ENCODE results near the gene ZNF385B.

ZNF385B gene

GRCh38 chr2:179432751-179433150, 428.7 kb downstream of the ZNF385B start:
- H3K4me3 ChIP-seq (ENCODE audit: low read length), result no peak overlapping the region
- TF ChIP-seq, protein P1, sequence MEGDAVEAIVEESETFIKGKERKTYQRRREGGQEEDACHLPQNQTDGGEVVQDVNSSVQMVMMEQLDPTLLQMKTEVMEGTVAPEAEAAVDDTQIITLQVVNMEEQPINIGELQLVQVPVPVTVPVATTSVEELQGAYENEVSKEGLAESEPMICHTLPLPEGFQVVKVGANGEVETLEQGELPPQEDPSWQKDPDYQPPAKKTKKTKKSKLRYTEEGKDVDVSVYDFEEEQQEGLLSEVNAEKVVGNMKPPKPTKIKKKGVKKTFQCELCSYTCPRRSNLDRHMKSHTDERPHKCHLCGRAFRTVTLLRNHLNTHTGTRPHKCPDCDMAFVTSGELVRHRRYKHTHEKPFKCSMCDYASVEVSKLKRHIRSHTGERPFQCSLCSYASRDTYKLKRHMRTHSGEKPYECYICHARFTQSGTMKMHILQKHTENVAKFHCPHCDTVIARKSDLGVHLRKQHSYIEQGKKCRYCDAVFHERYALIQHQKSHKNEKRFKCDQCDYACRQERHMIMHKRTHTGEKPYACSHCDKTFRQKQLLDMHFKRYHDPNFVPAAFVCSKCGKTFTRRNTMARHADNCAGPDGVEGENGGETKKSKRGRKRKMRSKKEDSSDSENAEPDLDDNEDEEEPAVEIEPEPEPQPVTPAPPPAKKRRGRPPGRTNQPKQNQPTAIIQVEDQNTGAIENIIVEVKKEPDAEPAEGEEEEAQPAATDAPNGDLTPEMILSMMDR (IDR thresholded peaks at IDR 0.05; ENCODE audit: insufficient read depth, low read depth, low read length, missing control alignments), result no peak
- DNase-seq (ENCODE audit: low read depth), result no peak

GRCh38 chr2:179429597-179429996, 431.8 kb downstream of the ZNF385B start:
- DNase-seq (ENCODE audit: low read depth), result no peak
- H3K4me3 ChIP-seq (ENCODE audit: low read length), result no peak overlapping the region
- TF ChIP-seq, protein P1 (IDR thresholded peaks at IDR 0.05; ENCODE audit: insufficient read depth, low read depth, low read length, missing control alignments), result no peak

GRCh38 chr2:179429060-179429471, 432.3 kb downstream of the ZNF385B start:
- TF ChIP-seq, protein P1 (IDR thresholded peaks at IDR 0.05; ENCODE audit: insufficient read depth, low read depth, low read length, missing control alignments), result no peak
- no peak overlapping the region for H3K4me3 ChIP-seq (ENCODE audit: low read length)
- DNase-seq (ENCODE audit: low read depth), result no peak

DNA sequence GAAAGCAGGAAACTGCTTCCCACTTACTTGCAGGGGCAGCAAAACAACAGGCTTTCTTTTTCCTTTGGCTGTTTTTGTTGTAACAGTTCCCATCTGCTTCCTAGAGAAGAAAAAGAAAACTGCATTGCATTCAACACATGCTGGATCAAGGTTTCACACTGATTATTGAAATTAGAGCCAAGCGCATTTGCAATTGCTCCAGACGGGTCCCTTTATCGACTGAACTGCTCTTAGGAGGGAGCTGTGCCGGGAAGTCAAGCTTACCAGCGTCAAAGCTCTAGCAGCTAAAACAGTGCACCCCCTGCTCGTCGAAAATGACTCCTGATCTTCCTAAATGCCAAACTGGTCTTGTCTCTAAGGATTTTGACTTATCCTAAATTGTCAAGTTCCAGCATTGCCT, 432.8 kb downstream of the ZNF385B start:
- no peak for DNase-seq (ENCODE audit: low read depth)
- TF ChIP-seq, protein P1 (IDR thresholded peaks at IDR 0.05; ENCODE audit: insufficient read depth, low read depth, low read length, missing control alignments), result no peak
- H3K4me3 ChIP-seq (ENCODE audit: low read length), result no peak overlapping the region

DNA sequence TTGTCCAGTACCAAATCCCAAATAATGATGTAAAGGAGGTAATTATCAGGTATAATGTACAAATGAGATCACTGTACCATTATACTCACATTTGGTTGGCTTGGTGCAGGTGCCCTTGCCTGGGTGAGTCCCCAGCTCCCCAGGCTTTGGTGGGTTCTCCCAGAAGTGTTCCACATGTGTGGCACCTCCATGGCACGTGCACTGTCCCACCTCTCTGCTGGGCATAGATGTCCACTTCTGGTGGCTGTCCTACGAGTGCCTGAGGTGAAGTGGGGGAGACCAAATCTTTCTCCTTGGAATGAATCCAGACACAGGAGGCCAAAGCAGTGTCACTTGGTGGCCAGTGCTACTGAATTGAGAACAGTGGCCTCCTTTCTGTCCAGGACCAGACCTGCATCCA, 434.3 kb downstream of the ZNF385B start:
- no peak for DNase-seq (ENCODE audit: low read depth)

GRCh38 chr2:179424571-179424970, 436.8 kb downstream of the ZNF385B start:
- no peak overlapping the region for H3K4me3 ChIP-seq (ENCODE audit: low read length)
- TF ChIP-seq, protein P1 (IDR thresholded peaks at IDR 0.05; ENCODE audit: insufficient read depth, low read depth, low read length, missing control alignments), result no peak
- DNase-seq (ENCODE audit: low read depth), result no peak

More for the DNA sequence above, 434.3 kb downstream of the ZNF385B start:
- no peak overlapping the region for H3K4me3 ChIP-seq (ENCODE audit: low read length)
- TF ChIP-seq, protein P1 (IDR thresholded peaks at IDR 0.05; ENCODE audit: insufficient read depth, low read depth, low read length, missing control alignments), result no peak

DNA sequence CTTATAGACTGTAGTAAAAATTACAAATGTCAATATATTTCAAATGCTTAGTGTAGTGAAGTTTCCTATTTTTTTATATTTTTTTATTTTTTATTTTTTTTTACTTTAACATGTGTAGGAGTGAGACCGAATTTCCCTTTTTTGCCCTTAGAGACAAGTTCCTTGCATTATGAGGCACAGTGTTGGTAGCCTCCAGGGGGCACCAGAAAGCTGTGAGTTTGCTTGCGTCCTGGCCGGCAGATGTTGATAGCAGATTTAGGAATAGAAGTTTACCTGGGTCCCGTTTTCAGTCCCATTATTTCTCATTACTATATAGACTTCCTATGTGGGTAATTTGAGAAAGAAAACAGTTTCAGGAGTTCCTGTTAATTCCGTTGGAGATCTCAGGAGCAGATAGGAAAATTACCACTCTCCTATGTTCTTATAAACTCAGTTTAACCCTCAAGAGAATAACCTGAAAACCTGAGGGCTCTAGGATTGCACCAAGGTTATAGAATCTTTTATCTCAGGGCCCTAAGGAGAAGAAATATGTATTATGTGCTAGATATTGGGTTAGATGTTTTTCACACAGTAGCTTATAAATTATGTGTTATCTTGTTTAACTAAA, 439.3 kb downstream of the ZNF385B start:
- peak; percentile 81 for DNase-seq (ENCODE audit: low read depth)
- H3K4me3 ChIP-seq (ENCODE audit: low read length), result no peak overlapping the region
- TF ChIP-seq, protein P1 (IDR thresholded peaks at IDR 0.05; ENCODE audit: insufficient read depth, low read depth, low read length, missing control alignments), result peak; percentile 90
